H1 (cell line): ENCODE measurements around the gene ABHD4. TPM values are rescaled to one million over a fixed set of nuclear protein-coding genes. Genes with fewer than 3 reads are reported as not detected.

Experiments
- CTCF ChIA-PET: fragments of 300-600 bp; sonication (Branson Sonifier 250); formaldehyde crosslinking; loops from one replicate; lab custom pipeline; 2021; ENCODE audit not compliant: partially characterized antibody; lab: Charles Lee
- POLR2A ChIA-PET: fragments of 300-600 bp; sonication (Branson Sonifier 250); formaldehyde crosslinking; loops from one replicate; lab custom pipeline; 2021; ENCODE audit warnings: inconsistent platforms; ENCODE audit not compliant: partially characterized antibody; lab: Charles Lee
- DNase-seq, 2 experiments: peaks; one replicate each; pipeline versions ENCODE4 v3.0.0 to v3.0.0-alpha.2; 2010 to 2022; ENCODE audit warnings: low spot score in 2 of 2, low read depth in 1 of 2, mixed read lengths in 1 of 2
- FAIRE-seq: peaks from 2 replicates; lab custom pipeline; 2011; peaks lifted over from hg19 to GRCh38; lab: Jason Lieb, UNC
- H2AFZ ChIP-seq: 2 replicates; pipeline ENCODE4 v1.8.1; 2012; ENCODE audit warnings: low read length, inconsistent platforms
- H2AK5ac ChIP-seq: 2 replicates; pipeline ENCODE4 v1.6.1; 2013; ENCODE audit warnings: low read depth, low read length
- H2BK120ac ChIP-seq: replicated peaks from 2 replicates; pipeline ENCODE3; 2013; ENCODE audit warnings: low read depth, low read length, inconsistent platforms
- H2BK12ac ChIP-seq: 2 replicates; pipeline ENCODE4 v1.6.1; 2013; ENCODE audit warnings: low read depth, low read length
- H2BK15ac ChIP-seq: 2 replicates; pipeline ENCODE4 v1.6.1; 2013; ENCODE audit warnings: low read length
- H2BK20ac ChIP-seq: 2 replicates; pipeline ENCODE4 v1.6.1; 2013; ENCODE audit warnings: low read length
- H2BK5ac ChIP-seq: 2 replicates; pipeline ENCODE4 v1.6.1; 2013; ENCODE audit warnings: low read depth, low read length
- H3K14ac ChIP-seq: 2 replicates; pipeline ENCODE4 v1.6.1; 2013; ENCODE audit warnings: inconsistent platforms; ENCODE audit not compliant: insufficient read length
- H3K18ac ChIP-seq: 2 replicates; pipeline ENCODE4 v1.6.1; 2013; ENCODE audit warnings: low read length; ENCODE audit errors: extremely low read depth
- H3K23ac ChIP-seq: 2 replicates; pipeline ENCODE4 v1.6.1; 2013; ENCODE audit warnings: inconsistent platforms; ENCODE audit not compliant: insufficient read length
- H3K23me2 ChIP-seq: 2 replicates; pipeline ENCODE4 v1.6.1; 2013; ENCODE audit warnings: low read depth, low read length
- H3K27ac ChIP-seq: 2 replicates; pipeline ENCODE4 v1.6.1; 2011; ENCODE audit warnings: low read depth, low read length, inconsistent platforms
- H3K27me3 ChIP-seq, 4 experiments: replicated peaks in 1 of 4; 1 replicate in 1 of 4; 2 replicates in 3 of 4; pipeline versions ENCODE4 v1.6.1 to v1.8.1; 2011 to 2013; ENCODE audit warnings: low read length in 3 of 4, mild to moderate bottlenecking in 3 of 4, inconsistent platforms in 2 of 4, mixed read lengths in 2 of 4, moderate library complexity in 1 of 4; ENCODE audit not compliant: control insufficient read depth in 3 of 4, insufficient read depth in 3 of 4; ENCODE audit errors: extremely low read depth in 1 of 4
- H3K36me3 ChIP-seq, 4 experiments: 2 replicates each; pipeline versions ENCODE4 v1.6.1 to v1.8.1; 2011 to 2013; ENCODE audit warnings: mild to moderate bottlenecking in 4 of 4, low read length in 3 of 4, moderate library complexity in 2 of 4, control low read depth in 1 of 4, inconsistent platforms in 1 of 4; ENCODE audit not compliant: insufficient read depth in 4 of 4, control insufficient read depth in 2 of 4
- H3K4ac ChIP-seq: replicated peaks from 2 replicates; pipeline ENCODE3; 2013; ENCODE audit warnings: low read length, low read depth, mixed read lengths, inconsistent platforms; ENCODE audit not compliant: insufficient read length
- H3K4me1 ChIP-seq, 4 experiments: replicated peaks in 1 of 4; 1 replicate in 1 of 4; 2 replicates in 3 of 4; pipeline versions ENCODE4 v1.6.1 to v1.8.1; 2011 to 2013; ENCODE audit warnings: low read length in 3 of 4, inconsistent platforms in 2 of 4, mixed read lengths in 1 of 4; ENCODE audit not compliant: insufficient read depth in 4 of 4, control insufficient read depth in 3 of 4
- H3K4me2 ChIP-seq, 2 experiments: 2 replicates each; pipeline versions ENCODE4 v1.6.1 to v1.8.1; 2011 to 2013; ENCODE audit warnings: low read depth in 2 of 2, low read length in 2 of 2, control low read depth in 1 of 2, inconsistent platforms in 1 of 2, mild to moderate bottlenecking in 1 of 2; ENCODE audit not compliant: insufficient read depth in 1 of 2
- H3K4me3 ChIP-seq, 4 experiments: fragments of 200-600, 300-600 bp in 1 of 4; sonication (generic), shearing (Covaris generic), sonication (Bioruptor Twin) in 1 of 4; 2 replicates each; pipeline versions ENCODE4 v1.5.1 to v1.8.1; 2011 to 2016; ENCODE audit warnings: low read length in 4 of 4, low read depth in 3 of 4, control low read depth in 2 of 4, inconsistent platforms in 2 of 4, mild to moderate bottlenecking in 2 of 4, mixed read lengths in 1 of 4, moderate library complexity in 1 of 4; ENCODE audit not compliant: insufficient read depth in 2 of 4; ENCODE audit errors: extremely low read depth in 1 of 4
- H3K56ac ChIP-seq: replicated peaks from 2 replicates; pipeline ENCODE3; 2013; ENCODE audit warnings: low read depth, mild to moderate bottlenecking, mixed read lengths, low read length, inconsistent platforms; ENCODE audit not compliant: insufficient read length
- H3K79me1 ChIP-seq: 2 replicates; pipeline ENCODE4 v1.6.1; 2013; ENCODE audit warnings: low read depth, low read length, control low read depth
- H3K79me2 ChIP-seq, 2 experiments: 2 replicates each; pipeline versions ENCODE4 v1.6.1 to v1.8.1; 2012 to 2013; ENCODE audit warnings: low read length in 2 of 2, mild to moderate bottlenecking in 2 of 2, inconsistent platforms in 1 of 2; ENCODE audit not compliant: insufficient read depth in 2 of 2, control insufficient read depth in 1 of 2
- H3K9ac ChIP-seq, 4 experiments: replicated peaks in 1 of 4; 1 replicate in 1 of 4; 2 replicates in 3 of 4; pipeline versions ENCODE4 v1.6.1 to v1.8.1; 2011 to 2013; ENCODE audit warnings: low read depth in 3 of 4, low read length in 3 of 4, control low read depth in 2 of 4, mild to moderate bottlenecking in 2 of 4, moderate library complexity in 2 of 4, inconsistent platforms in 1 of 4; ENCODE audit errors: extremely low read depth in 1 of 4
- H3K9me3 ChIP-seq, 2 experiments: 2 replicates each; pipeline versions ENCODE4 v1.6.1 to v1.8.1; 2012 to 2013; ENCODE audit warnings: mild to moderate bottlenecking in 2 of 2, moderate library complexity in 2 of 2, control low read depth in 1 of 2, inconsistent platforms in 1 of 2, low read depth in 1 of 2, low read length in 1 of 2, mixed read lengths in 1 of 2; ENCODE audit not compliant: insufficient read depth in 2 of 2
- H4K20me1 ChIP-seq, 2 experiments: replicated peaks in 1 of 2; 2 replicates each; pipeline versions ENCODE3 to v1.8.1; 2011 to 2013; ENCODE audit warnings: inconsistent platforms in 2 of 2, low read length in 2 of 2, mild to moderate bottlenecking in 1 of 2; ENCODE audit not compliant: insufficient read depth in 2 of 2, control insufficient read depth in 1 of 2
- H4K5ac ChIP-seq: 2 replicates; pipeline ENCODE4 v1.6.1; 2013; ENCODE audit warnings: low read length, low read depth, mixed read lengths, inconsistent platforms; ENCODE audit not compliant: insufficient read length
- H4K8ac ChIP-seq: 2 replicates; pipeline ENCODE4 v1.8.0; 2013; ENCODE audit warnings: mild to moderate bottlenecking, moderate library complexity, low read length, inconsistent platforms; ENCODE audit not compliant: insufficient read depth; ENCODE audit errors: extremely low read depth
- H4K91ac ChIP-seq: replicated peaks from 2 replicates; pipeline ENCODE3; 2013; ENCODE audit warnings: low read length, mixed read lengths, inconsistent platforms; ENCODE audit not compliant: insufficient read length
- CHD1 ChIP-seq: IDR thresholded peaks from 2 replicates; pipeline ENCODE4 v1.6.1; 2012; ENCODE audit warnings: low read depth, low read length, improper control_type of control experiment
- CTBP2 ChIP-seq: IDR thresholded peaks from 2 replicates; pipeline ENCODE4 v1.7.0; 2011; ENCODE audit warnings: borderline replicate concordance, mild to moderate bottlenecking, moderate library complexity, mixed read lengths, low read length; ENCODE audit not compliant: insufficient read depth, insufficient read length
- EGR1 ChIP-seq: IDR thresholded peaks from 2 replicates; pipeline ENCODE4 v1.6.1; 2011; ENCODE audit warnings: low read depth, low read length, borderline replicate concordance
- FOSL1 ChIP-seq: IDR thresholded peaks from 2 replicates; pipeline ENCODE4 v1.6.1; 2011; ENCODE audit warnings: mild to moderate bottlenecking, low read depth, low read length, moderate library complexity; ENCODE audit not compliant: insufficient read depth
- NRF1 ChIP-seq: IDR thresholded peaks from 2 replicates; pipeline ENCODE4 v1.6.1; 2011; ENCODE audit warnings: mild to moderate bottlenecking, low read depth, low read length, improper control_type of control experiment
- SRF ChIP-seq: IDR thresholded peaks from 2 replicates; pipeline ENCODE4 v1.6.1; 2011; ENCODE audit warnings: mild to moderate bottlenecking, low read depth, low read length, moderate library complexity
- TBP ChIP-seq: IDR thresholded peaks from 2 replicates; pipeline ENCODE4 v1.6.1; 2011; ENCODE audit warnings: low read depth, low read length, improper control_type of control experiment
- ZNF274 ChIP-seq: IDR thresholded peaks from 2 replicates; pipeline ENCODE4 v1.7.0; 2012; ENCODE audit warnings: low read length, borderline replicate concordance; ENCODE audit errors: extremely low read depth
- WGBS, 2 experiments: shearing (Covaris generic) in 1 of 2; methylation state at CpG; one replicate each; pipeline versions ENCODE4 v1.1.6 to v1.1.7; 2013 to 2015; ENCODE audit warnings: low lambda C conversion rate in 2 of 2, mixed read lengths in 2 of 2, inconsistent platforms in 1 of 2, low coverage in 1 of 2, missing lambda C conversion rate in 1 of 2; ENCODE audit not compliant: insufficient replicate concordance in 2 of 2, insufficient coverage in 1 of 2, insufficient read length in 1 of 2; ENCODE audit errors: extremely low coverage in 1 of 2, missing lambda C conversion rate in 1 of 2; 5-methylcytosine and 5-hydroxymethylcytosine counted together
- polyA plus RNA-seq, 7 experiments: library from polyadenylated mRNA; depleted of rRNA in 3 of 7; stranded (reverse) in 5 of 7; unstranded in 2 of 7; fragments of >200 nt in 5 of 7; fragments of 200-250 nt in 2 of 7; gene quantifications; 1 replicate in 5 of 7; 2 replicates in 1 of 7; 4 replicates in 1 of 7; pipeline versions ENCODE4 v1.2.1 to v1.2.3, GENCODE V29; 2011 to 2013; ENCODE audit warnings: missing spikeins in 2 of 7, mixed read lengths in 2 of 7
- total RNA-seq: library from RNA; stranded (reverse); fragmentation: NEBNext Ultra II Directional; extraction: Animal tissue kit (Norgen Biotek cat#: 25700); gene quantifications from 2 replicates; pipeline ENCODE4 v1.2.1, GENCODE V29; 2021

ABHD4 gene
- total and polyA plus RNA-seq, 2 of the 8 experiments (the other 6 are each of a cell fraction or from before 2014, with no cell fraction given): 32.4 to 42.9 TPM

DNA sequence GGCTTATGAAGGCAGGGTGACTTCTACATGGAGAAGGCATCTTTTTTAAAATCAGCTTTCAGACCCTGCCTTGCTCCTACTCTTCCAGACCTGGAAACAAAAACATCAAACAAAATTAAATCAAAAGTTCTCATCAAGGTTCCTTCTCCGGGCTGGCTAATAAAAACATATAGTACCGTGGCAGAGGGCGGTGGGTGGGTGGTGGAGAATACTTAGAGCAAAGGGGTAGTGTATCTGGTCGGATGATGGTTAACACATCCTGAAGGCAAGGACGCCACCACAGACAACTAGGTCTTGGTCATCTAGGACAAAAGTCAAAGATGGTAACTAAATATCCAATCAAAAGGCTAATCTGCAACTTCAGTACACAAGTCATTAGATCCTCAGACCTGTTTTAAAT lies 10.9 kb upstream of the ABHD4 start:
- no peak overlapping the region for H3K14ac ChIP-seq
- peaks cover 6% of the 10 kb centered on the region for H3K23me2 ChIP-seq
- H3K36me3 ChIP-seq: 0 out of 8 replicates have a peak, but pooled peaks cover 0 to 2% (median 0%) of the 10 kb centered on the region in 4 experiments
- no peak overlapping the region for H2BK15ac ChIP-seq
- no peak overlapping the region for H4K8ac ChIP-seq
- no peak overlapping the region for H2AFZ ChIP-seq
- H3K79me1 ChIP-seq: peaks cover 8% of the 10 kb centered on the region
- no peaks in the 10 kb centered on the region for H3K9me3 ChIP-seq
- DNase-seq: no peak
- H2BK120ac ChIP-seq: no peak overlapping the region
- H3K4me3 ChIP-seq: no peak overlapping the region
- no peaks in the 10 kb centered on the region for H3K27me3 ChIP-seq
- H2BK20ac ChIP-seq: no peak overlapping the region
- WGBS, 2 experiments: 89% methylated on average over 5 of the region's 5 CpGs; no CpG with 5 or more reads in 1 of the 2 experiments
- H3K18ac ChIP-seq: no peak overlapping the region
- no peak overlapping the region for H2BK12ac ChIP-seq
- H2BK5ac ChIP-seq: no peak overlapping the region
- no peak overlapping the region for H3K4ac ChIP-seq
- H3K9ac ChIP-seq: no peak overlapping the region
- H2AK5ac ChIP-seq: no peak overlapping the region
- H4K5ac ChIP-seq: no peak overlapping the region
- H3K27ac ChIP-seq: no peak overlapping the region
- TF ChIP-seq CTBP2: no peak
- TF ChIP-seq FOSL1: no peak
- no peak for TF ChIP-seq NRF1
- TF ChIP-seq SRF: no peak
- no peak for TF ChIP-seq ZNF274
- TF ChIP-seq CHD1: no peak
- TF ChIP-seq EGR1: no peak
- TF ChIP-seq TBP: no peak
- TF ChIP-seq, all 59 proteins: peak for 0
- Histone ChIP-seq H3K56ac (no peak overlapping the region), H4K20me1 (peaks cover 0 to 6% of the 10 kb centered on the region in 2 experiments), H3K4me1 (peaks cover 0 to 2% (median 0%) of the 10 kb centered on the region in 4 experiments; a peak in 2 of 7 replicates), H3K4me2 (no peak overlapping the region; a peak in 1 of 4 replicates), H4K91ac (no peak overlapping the region), H3K23ac (no peak overlapping the region), H3K79me2 (peaks cover 5 to 53% of the 10 kb centered on the region in 2 experiments)
- ChIA-PET CTCF (interaction anchor here (0.6 to 4.1 kb wide), 5 partner anchors 17 to 279 kb away, joined by 3 to 22 read pairs (median 3); no protein-coding TSS in a partner anchor), POLR2A (interaction anchor here (0.6 kb wide), 1 partner anchor 15 kb away, joined by 3 read pairs; no protein-coding TSS in a partner anchor)
- no peak for FAIRE-seq
